ENCODE measurements around the gene LRFN2. TPM values are rescaled to one million over a fixed set of nuclear protein-coding genes. Genes with fewer than 3 reads are reported as not detected.

The LRFN2 gene
- total RNA-seq, 2 experiments from 2014 or later: not detected

GRCh38 chr6:40444811-40445210 lies 142.4 kb downstream of the LRFN2 start:
- POLR2A ChIA-PET: no interaction called here
- DNase-seq: no peak

GRCh38 chr6:40444312-40444711 lies 142.9 kb downstream of the LRFN2 start:
- Mint-ChIP-seq H3K27me3 (no peaks in the 10 kb centered on the region), H3K4me3 (no peak overlapping the region), H3K9me3 (no peaks in the 10 kb centered on the region), H3K4me1 (ENCODE audit: low read depth) (no peaks in the 10 kb centered on the region), H3K27ac (no peak overlapping the region), H3K36me3 (ENCODE audit: low read depth) (no peaks in the 10 kb centered on the region)
- Histone ChIP-seq H3K4me1 (ENCODE audit: insufficient read depth, low read length) (peaks cover 2% of the 10 kb centered on the region), H3K9me3 (ENCODE audit: control insufficient read depth in 1 of 2, insufficient read depth in 1 of 2, low read length in 2 of 2) (no peaks in the 10 kb centered on the region), H3K27ac (ENCODE audit: low read depth in 1 of 2, low read length in 2 of 2) (no peak overlapping the region), H3K27me3 (ENCODE audit: control insufficient read depth in 1 of 2, insufficient read depth in 2 of 2, low read length in 2 of 2) (no peaks in the 10 kb centered on the region), H3K36me3 (ENCODE audit: insufficient read depth, low read length) (no peaks in the 10 kb centered on the region), H3K4me3 (ENCODE audit: low read length) (no peak overlapping the region)
- intact Hi-C loops (cut with DNase I, micrococcal nuclease): no loop called here
- ATAC-seq (ENCODE audit: poor library complexity) (no peak), DNase-seq (no peak)
- ChIA-PET CTCF (no interaction called here), POLR2A (no interaction called here)
- no peak for TF ChIP-seq CTCF (IDR thresholded peaks at IDR 0.05)

More at GRCh38 chr6:40444811-40445210, 142.4 kb downstream of the LRFN2 start:
- H3K36me3 ChIP-seq (ENCODE audit: insufficient read depth, low read length): no peaks in the 10 kb centered on the region
- Mint-ChIP-seq H3K27ac (no peak overlapping the region), H3K36me3 (ENCODE audit: low read depth) (no peaks in the 10 kb centered on the region), H3K9me3 (no peaks in the 10 kb centered on the region), H3K27me3 (no peaks in the 10 kb centered on the region), H3K4me1 (ENCODE audit: low read depth) (no peaks in the 10 kb centered on the region), H3K4me3 (no peak overlapping the region)
- no peaks in the 10 kb centered on the region for H3K9me3 ChIP-seq (ENCODE audit: control insufficient read depth in 1 of 2, insufficient read depth in 1 of 2, low read length in 2 of 2)
- CTCF ChIA-PET: no interaction called here
- H3K27me3 ChIP-seq (ENCODE audit: control insufficient read depth in 1 of 2, insufficient read depth in 2 of 2, low read length in 2 of 2): no peaks in the 10 kb centered on the region
- no peak overlapping the region for H3K27ac ChIP-seq (ENCODE audit: low read depth in 1 of 2, low read length in 2 of 2)
- intact Hi-C loops (cut with DNase I, micrococcal nuclease): no loop called here
- no peak for TF ChIP-seq CTCF (IDR thresholded peaks at IDR 0.05)
- no peak overlapping the region for H3K4me3 ChIP-seq (ENCODE audit: low read length)
- peaks cover 2% of the 10 kb centered on the region for H3K4me1 ChIP-seq (ENCODE audit: insufficient read depth, low read length)
- ATAC-seq (ENCODE audit: poor library complexity): no peak

GRCh38 chr6:40443842-40444241 lies 143.3 kb downstream of the LRFN2 start:
- no peaks in the 10 kb centered on the region for H3K4me1 Mint-ChIP-seq (ENCODE audit: low read depth)
- Histone ChIP-seq H3K36me3 (ENCODE audit: insufficient read depth, low read length) (no peaks in the 10 kb centered on the region), H3K9me3 (ENCODE audit: control insufficient read depth in 1 of 2, insufficient read depth in 1 of 2, low read length in 2 of 2) (no peaks in the 10 kb centered on the region), H3K4me1 (ENCODE audit: insufficient read depth, low read length) (peaks cover 2% of the 10 kb centered on the region), H3K27me3 (ENCODE audit: control insufficient read depth in 1 of 2, insufficient read depth in 2 of 2, low read length in 2 of 2) (no peaks in the 10 kb centered on the region), H3K27ac (ENCODE audit: low read depth in 1 of 2, low read length in 2 of 2) (no peak overlapping the region), H3K4me3 (ENCODE audit: low read length) (no peak overlapping the region)
- no peaks in the 10 kb centered on the region for H3K36me3 Mint-ChIP-seq (ENCODE audit: low read depth)
- CTCF ChIA-PET: no interaction called here
- H3K27ac Mint-ChIP-seq: no peak overlapping the region
- H3K4me3 Mint-ChIP-seq: no peak overlapping the region
- DNase-seq: no peak
- H3K27me3 Mint-ChIP-seq: no peaks in the 10 kb centered on the region
- no peak for ATAC-seq (ENCODE audit: poor library complexity)
- no peak for TF ChIP-seq CTCF (IDR thresholded peaks at IDR 0.05)
- intact Hi-C loops (cut with DNase I, micrococcal nuclease): no loop called here
- no peaks in the 10 kb centered on the region for H3K9me3 Mint-ChIP-seq
- POLR2A ChIA-PET: no interaction called here
